CD14-positive monocyte (primary cell): ENCODE measurements around the gene XDH. TPM values are rescaled to one million over a fixed set of nuclear protein-coding genes. Genes with fewer than 3 reads are reported as not detected.
A peak's percentile ranks its signal among the peaks of the same experiment; 100 is the strongest.

Experiments
- DNase-seq, 3 donors: peaks; one replicate each; pipeline ENCODE4 v3.0.0-alpha.2; 2011 to 2022
- H2AFZ ChIP-seq: 2 replicates; pipeline ENCODE4 v1.6.0; 2012; ENCODE audit warnings: mild to moderate bottlenecking, low read depth, low read length, inconsistent platforms; ENCODE audit not compliant: insufficient read depth, poor library complexity, severe bottlenecking
- H3K27ac ChIP-seq, 2 donors: 1 replicate in 1 of 2; 2 replicates in 1 of 2; pipeline ENCODE4 v1.5.1; 2012 to 2013; ENCODE audit warnings: low read length in 2 of 2, control low read depth in 1 of 2, inconsistent platforms in 1 of 2, low read depth in 1 of 2, mild to moderate bottlenecking in 1 of 2
- H3K27me3 ChIP-seq, 2 donors: one replicate each; pipeline versions ENCODE4 v1.6.0 to v1.6.1; 2011 to 2013; ENCODE audit warnings: low read length in 2 of 2; ENCODE audit not compliant: control insufficient read depth in 2 of 2, insufficient read depth in 2 of 2
- H3K36me3 ChIP-seq, 2 donors: replicated peaks in 1 of 2; 1 replicate in 1 of 2; 2 replicates in 1 of 2; pipeline versions ENCODE4 v1.5.1 to v1.6.1; 2012 to 2013; ENCODE audit warnings: low read length in 2 of 2, control low read depth in 1 of 2, inconsistent platforms in 1 of 2, mild to moderate bottlenecking in 1 of 2; ENCODE audit not compliant: insufficient read depth in 2 of 2, control insufficient read depth in 1 of 2
- H3K4me1 ChIP-seq, 2 donors: 1 replicate in 1 of 2; 2 replicates in 1 of 2; pipeline versions ENCODE4 v1.5.1 to v1.6.1; 2012 to 2013; ENCODE audit warnings: low read length in 2 of 2, control low read depth in 1 of 2, inconsistent platforms in 1 of 2, mild to moderate bottlenecking in 1 of 2, moderate library complexity in 1 of 2; ENCODE audit not compliant: insufficient read depth in 2 of 2, control insufficient read depth in 1 of 2
- H3K4me2 ChIP-seq: replicated peaks from 2 replicates; pipeline ENCODE3; 2012; ENCODE audit warnings: low read length, moderate library complexity, mild to moderate bottlenecking; ENCODE audit not compliant: poor library complexity, severe bottlenecking; ENCODE audit errors: extremely low read depth
- H3K4me3 ChIP-seq, 3 experiments: fragments of 200-600 bp in 1 of 3; sonication (generic) in 1 of 3; replicated peaks in 1 of 3; 1 replicate in 2 of 3; 2 replicates in 1 of 3; pipeline ENCODE4 v1.5.1; 2011 to 2013; ENCODE audit warnings: low read length in 3 of 3, mild to moderate bottlenecking in 3 of 3, control low read depth in 2 of 3, low read depth in 2 of 3, inconsistent platforms in 1 of 3, moderate library complexity in 1 of 3
- H3K79me2 ChIP-seq: 2 replicates; pipeline ENCODE4 v1.6.0; 2012; ENCODE audit warnings: mild to moderate bottlenecking, control low read depth, inconsistent platforms, low read length, moderate library complexity; ENCODE audit not compliant: insufficient read depth
- H3K9ac ChIP-seq: 2 replicates; pipeline ENCODE4 v1.6.0; 2017; ENCODE audit warnings: low read length, mild to moderate bottlenecking; ENCODE audit not compliant: insufficient read depth, poor library complexity, severe bottlenecking
- H3K9me3 ChIP-seq, 2 donors: replicated peaks in 1 of 2; 1 replicate in 1 of 2; 2 replicates in 1 of 2; pipeline versions ENCODE4 v1.5.1 to v1.6.1; 2012 to 2013; ENCODE audit warnings: low read length in 2 of 2, control low read depth in 1 of 2; ENCODE audit not compliant: control insufficient read depth in 1 of 2, insufficient read depth in 1 of 2
- H4K20me1 ChIP-seq: 2 replicates; pipeline ENCODE4 v1.6.0; 2012; ENCODE audit warnings: mild to moderate bottlenecking, low read length, control low read depth, moderate library complexity; ENCODE audit not compliant: insufficient read depth
- H3K27ac Mint-ChIP-seq, 7 donors: one replicate each; pipeline ENCODE4 v1.8.0; 2020; ENCODE audit warnings: mild to moderate bottlenecking in 7 of 7, mixed read lengths in 7 of 7, moderate library complexity in 6 of 7, inconsistent platforms in 2 of 7
- H3K27me3 Mint-ChIP-seq, 3 donors: one replicate each; pipeline ENCODE4 v1.8.0; 2021 to 2022; ENCODE audit warnings: low read depth in 3 of 3, mild to moderate bottlenecking in 3 of 3, mixed read lengths in 3 of 3, moderate library complexity in 3 of 3, inconsistent platforms in 1 of 3
- H3K36me3 Mint-ChIP-seq, 2 donors: one replicate each; pipeline ENCODE4 v1.8.0; 2020; ENCODE audit warnings: mixed read lengths in 2 of 2, inconsistent platforms in 1 of 2, mild to moderate bottlenecking in 1 of 2
- H3K4me1 Mint-ChIP-seq: one replicate; pipeline ENCODE4 v1.8.0; 2020; ENCODE audit warnings: mild to moderate bottlenecking, mixed read lengths
- H3K4me3 Mint-ChIP-seq, 2 donors: one replicate each; pipeline ENCODE4 v1.8.0; 2020; ENCODE audit warnings: mild to moderate bottlenecking in 2 of 2, mixed read lengths in 2 of 2, moderate library complexity in 1 of 2
- H3K9me3 Mint-ChIP-seq, 7 donors: one replicate each; pipeline ENCODE4 v1.8.0; 2020 to 2022; ENCODE audit warnings: mixed read lengths in 7 of 7, mild to moderate bottlenecking in 6 of 7, moderate library complexity in 6 of 7, inconsistent platforms in 2 of 7
- CTCF ChIP-seq: fragments of 200-600 bp; IDR thresholded peaks from one replicate; pipeline ENCODE4 v1.8.0; 2022; ENCODE audit warnings: antibody characterized with exemption, mild to moderate bottlenecking
- WGBS: methylation state at CpG from one replicate; pipeline ENCODE4 v1.1.5; 2013; ENCODE audit warnings: missing lambda C conversion rate; ENCODE audit not compliant: insufficient coverage; 5-methylcytosine and 5-hydroxymethylcytosine counted together
- intact Hi-C, 2 donors: fragments of 100-400 bp; cut with micrococcal nuclease; formaldehyde crosslinking; loops; one replicate each; pipeline versions ENCODE4 v1.15.0 to v1.15.1; 2023
- polyA plus RNA-seq, 3 donors: library from polyadenylated mRNA; depleted of rRNA in 1 of 3; unstranded in 2 of 3; stranded (reverse) in 1 of 3; fragments of 300-500 nt in 2 of 3; fragments of >200 nt in 1 of 3; fragmentation: Illumina TruSeq in 2 of 3; gene quantifications; 1 replicate in 2 of 3; 2 replicates in 1 of 3; pipeline ENCODE4 v1.2.3, GENCODE V29; 2012 to 2021

The XDH gene
- polyA plus RNA-seq, 3 donors = not detected

GRCh38 chr2:31384351-31384750, 30.2 kb downstream of the XDH start:
- peak overlapping the region; percentile 64 for H3K4me2 ChIP-seq

GRCh38 chr2:31383471-31384153, 30.9 kb downstream of the XDH start:
- H3K4me2 ChIP-seq = no peak overlapping the region

More at GRCh38 chr2:31384351-31384750, 30.2 kb downstream of the XDH start:
- peaks cover 57% of the 10 kb centered on the region for H3K4me1 Mint-ChIP-seq
- intact Hi-C loops = no loop called here
- Histone ChIP-seq H3K79me2 (no peaks in the 10 kb centered on the region), H2AFZ (peak overlapping the region; percentile 17), H3K36me3 (no peaks in the 10 kb centered on the region), H3K9ac (peak overlapping the region; percentile 25), H3K27ac (peak overlapping the region in 1 of 2 donors; percentile 66), H3K4me3 (peak overlapping the region in 1 of 3 experiments; percentile 53), H3K9me3 (no peaks in the 10 kb centered on the region), H4K20me1 (no peaks in the 10 kb centered on the region), H3K27me3 (no peaks in the 10 kb centered on the region), H3K4me1 (peaks cover 42 to 53% of the 10 kb centered on the region in 2 donors)
- DNase-seq = peak in 2 of 3 donors; percentile 19 to 24
- peaks cover 0 to 4% (median 0%) of the 10 kb centered on the region in 7 donors for H3K9me3 Mint-ChIP-seq
- H3K27ac Mint-ChIP-seq = peak overlapping the region; percentile 59 to 88 (median 76)
- no peak for TF ChIP-seq CTCF
- peak overlapping the region in 1 of 2 donors; percentile 79 for H3K4me3 Mint-ChIP-seq
- H3K36me3 Mint-ChIP-seq = no peaks in the 10 kb centered on the region
- 0% methylated on average over 1 of the region's 3 CpGs for WGBS
- H3K27me3 Mint-ChIP-seq = peaks cover 0 to 4% (median 2%) of the 10 kb centered on the region in 3 donors

More at GRCh38 chr2:31383471-31384153, 30.9 kb downstream of the XDH start:
- Histone ChIP-seq H3K9me3 (no peaks in the 10 kb centered on the region), H4K20me1 (no peaks in the 10 kb centered on the region), H3K79me2 (no peaks in the 10 kb centered on the region), H3K27ac (peak overlapping the region in 1 of 2 donors; percentile 66), H3K4me3 (no peak overlapping the region), H3K36me3 (no peaks in the 10 kb centered on the region), H2AFZ (no peak overlapping the region), H3K4me1 (peaks cover 42 to 53% of the 10 kb centered on the region in 2 donors), H3K27me3 (no peaks in the 10 kb centered on the region), H3K9ac (no peak overlapping the region)
- Mint-ChIP-seq H3K27me3 (peaks cover 0 to 5% (median 4%) of the 10 kb centered on the region in 3 donors), H3K27ac (peak overlapping the region in 2 of 7 donors; percentile 71 to 76), H3K4me3 (no peak overlapping the region), H3K9me3 (peaks cover 0 to 4% (median 0%) of the 10 kb centered on the region in 7 donors), H3K36me3 (no peaks in the 10 kb centered on the region), H3K4me1 (peaks cover 57% of the 10 kb centered on the region)
- 100% methylated on average over 2 of the region's 6 CpGs for WGBS
- DNase-seq = no peak
- intact Hi-C loops = no loop called here
- TF ChIP-seq CTCF = no peak
